SH-SY5Y (cell line): ENCODE measurements around the gene CCDC136.

Experiments used
- GATA2 ChIP-seq: IDR thresholded peaks from 2 replicates; pipeline ENCODE4 v1.6.1; 2011; ENCODE audit warnings: mild to moderate bottlenecking, low read depth, low read length
- GATA3 ChIP-seq: IDR thresholded peaks from 2 replicates; pipeline ENCODE4 v1.6.1; 2011; ENCODE audit warnings: low read depth, mild to moderate bottlenecking, low read length, moderate library complexity

DNA sequence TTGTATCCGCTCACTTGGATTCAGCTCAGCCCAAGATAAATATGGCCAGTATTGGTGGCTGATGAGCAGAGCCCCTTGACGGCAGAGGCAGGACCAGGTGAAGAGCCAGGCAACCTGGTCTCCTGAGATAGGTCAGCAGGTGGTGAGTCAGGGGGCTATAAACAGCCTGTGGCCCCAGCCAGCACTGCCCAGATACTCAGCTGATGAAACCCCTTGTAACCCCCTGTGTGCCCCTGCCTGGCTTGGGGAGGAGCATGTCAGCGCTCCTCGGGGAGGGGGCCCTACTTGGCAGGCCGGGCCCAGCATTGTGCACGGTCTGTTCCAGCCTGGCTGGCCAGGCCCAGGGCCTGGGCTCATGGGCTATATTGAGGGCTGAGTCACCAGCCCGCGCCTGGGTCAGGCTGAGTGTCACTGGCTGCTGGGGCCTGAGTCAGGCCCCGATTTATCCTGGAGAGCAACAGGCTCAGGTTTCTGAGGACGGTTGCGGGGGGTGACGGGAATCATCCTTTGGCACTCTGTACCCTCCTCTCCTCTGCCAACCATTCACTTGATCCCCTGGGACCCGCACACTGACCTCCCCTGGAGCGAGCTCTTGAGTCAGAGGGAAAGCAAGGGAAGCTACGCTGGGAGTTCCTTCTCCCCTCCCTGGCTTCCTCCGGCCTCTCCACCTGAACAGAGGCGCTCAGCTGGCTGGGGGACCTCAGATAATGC lies 35.6 kb downstream of the CCDC136 start:
- TF ChIP-seq GATA2: no peak
- TF ChIP-seq GATA3: no peak
